Upper lobe of right lung (tissue), 1 donor: ENCODE measurements around the gene C1QTNF8. TPM values are rescaled to one million over a fixed set of nuclear protein-coding genes. Genes with fewer than 3 reads are reported as not detected.

ENCODE experiments used
- ATAC-seq: fragments of 200-7000 bp; cut with Tn5 transposase; one replicate; pipeline ENCODE4 v1.9.1; 2020; ENCODE audit warnings: mild to moderate bottlenecking, moderate library complexity
- DNase-seq: peaks from one replicate; pipeline ENCODE4 v3.0.0-alpha.2; 2020
- H3K27ac ChIP-seq: fragments of 200-600 bp; one replicate; pipeline ENCODE4 v1.8.0; 2022
- H3K27me3 ChIP-seq: fragments of 200-600 bp; one replicate; pipeline ENCODE4 v1.8.0; 2022; ENCODE audit warnings: mild to moderate bottlenecking
- H3K36me3 ChIP-seq: fragments of 200-600 bp; one replicate; pipeline ENCODE4 v1.8.0; 2022
- H3K4me1 ChIP-seq: fragments of 200-600 bp; one replicate; pipeline ENCODE4 v1.8.0; 2022
- H3K4me3 ChIP-seq: fragments of 200-600 bp; one replicate; pipeline ENCODE4 v1.8.0; 2022; ENCODE audit warnings: mild to moderate bottlenecking
- H3K9me3 ChIP-seq: fragments of 200-600 bp; one replicate; pipeline ENCODE4 v1.8.0; 2022
- intact Hi-C: fragments of 100-400 bp; cut with DNase I; formaldehyde crosslinking; loops from one replicate; pipeline ENCODE4 v1.11.0; 2022
- total RNA-seq: library from RNA; stranded (reverse); fragmentation: NEBNext Ultra II Directional; extraction: Animal tissue kit (Norgen Biotek cat#: 25700); gene quantifications from one replicate; pipeline ENCODE4 v1.2.1, GENCODE V29; 2021
- TF ChIP-seq, protein P1 (sequence below): fragments of 200-600 bp; IDR thresholded peaks from one replicate; pipeline ENCODE4 v1.8.0; 2022; ENCODE audit warnings: antibody characterized with exemption
- donor health status: DM: no; HTN: yes; CAD: no; lungs with severe emphysema.

C1QTNF8 gene
- total RNA-seq, 1 donor from 2014 or later: not detected

DNA sequence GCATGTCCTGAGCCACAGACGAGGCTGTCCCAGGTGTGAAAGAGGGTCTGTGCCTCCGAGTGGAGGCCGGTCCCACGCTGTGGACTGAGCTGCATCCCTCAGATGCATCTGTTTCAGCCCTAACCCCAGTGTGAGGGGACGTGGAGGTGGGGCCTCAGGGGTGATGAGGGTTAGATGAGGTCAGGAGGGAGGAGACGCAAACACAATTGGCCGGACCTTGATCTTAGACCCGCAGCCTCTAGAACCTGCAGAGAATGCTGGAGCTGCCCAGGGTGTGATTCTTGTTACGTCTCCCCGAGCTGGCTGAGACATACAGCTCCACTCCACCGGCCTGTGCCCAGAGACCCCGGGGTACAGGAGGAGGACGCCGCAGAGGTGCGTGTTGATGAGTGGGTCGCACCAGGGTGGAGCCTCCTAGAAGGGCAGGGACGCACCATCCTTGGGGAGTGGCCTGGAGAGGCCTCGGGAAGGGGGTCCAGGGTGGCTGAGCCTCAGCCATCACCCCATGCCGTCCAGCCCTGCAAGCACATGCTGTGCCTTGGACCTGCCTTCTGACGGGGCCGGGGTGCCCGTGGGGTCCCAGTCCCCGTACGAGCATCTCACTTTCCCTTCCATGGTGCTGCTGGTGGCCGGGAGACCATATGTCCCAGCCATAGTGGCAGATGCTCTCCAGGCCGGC, 16.6 kb upstream of the C1QTNF8 start:
- TF ChIP-seq, protein P1, sequence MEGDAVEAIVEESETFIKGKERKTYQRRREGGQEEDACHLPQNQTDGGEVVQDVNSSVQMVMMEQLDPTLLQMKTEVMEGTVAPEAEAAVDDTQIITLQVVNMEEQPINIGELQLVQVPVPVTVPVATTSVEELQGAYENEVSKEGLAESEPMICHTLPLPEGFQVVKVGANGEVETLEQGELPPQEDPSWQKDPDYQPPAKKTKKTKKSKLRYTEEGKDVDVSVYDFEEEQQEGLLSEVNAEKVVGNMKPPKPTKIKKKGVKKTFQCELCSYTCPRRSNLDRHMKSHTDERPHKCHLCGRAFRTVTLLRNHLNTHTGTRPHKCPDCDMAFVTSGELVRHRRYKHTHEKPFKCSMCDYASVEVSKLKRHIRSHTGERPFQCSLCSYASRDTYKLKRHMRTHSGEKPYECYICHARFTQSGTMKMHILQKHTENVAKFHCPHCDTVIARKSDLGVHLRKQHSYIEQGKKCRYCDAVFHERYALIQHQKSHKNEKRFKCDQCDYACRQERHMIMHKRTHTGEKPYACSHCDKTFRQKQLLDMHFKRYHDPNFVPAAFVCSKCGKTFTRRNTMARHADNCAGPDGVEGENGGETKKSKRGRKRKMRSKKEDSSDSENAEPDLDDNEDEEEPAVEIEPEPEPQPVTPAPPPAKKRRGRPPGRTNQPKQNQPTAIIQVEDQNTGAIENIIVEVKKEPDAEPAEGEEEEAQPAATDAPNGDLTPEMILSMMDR: no peak
- no peak overlapping the region for H3K4me3 ChIP-seq
- ATAC-seq (no peak), DNase-seq (no peak)
- H3K27me3 ChIP-seq: peaks cover 11% of the 10 kb centered on the region
- no peaks in the 10 kb centered on the region for H3K9me3 ChIP-seq
- no peak overlapping the region for H3K27ac ChIP-seq
- H3K36me3 ChIP-seq: no peaks in the 10 kb centered on the region
- H3K4me1 ChIP-seq: no peaks in the 10 kb centered on the region
- intact Hi-C loops: no loop called here

GRCh38 chr16:1109648-1110047, 13.6 kb upstream of the C1QTNF8 start:
- no peak for ATAC-seq

DNA sequence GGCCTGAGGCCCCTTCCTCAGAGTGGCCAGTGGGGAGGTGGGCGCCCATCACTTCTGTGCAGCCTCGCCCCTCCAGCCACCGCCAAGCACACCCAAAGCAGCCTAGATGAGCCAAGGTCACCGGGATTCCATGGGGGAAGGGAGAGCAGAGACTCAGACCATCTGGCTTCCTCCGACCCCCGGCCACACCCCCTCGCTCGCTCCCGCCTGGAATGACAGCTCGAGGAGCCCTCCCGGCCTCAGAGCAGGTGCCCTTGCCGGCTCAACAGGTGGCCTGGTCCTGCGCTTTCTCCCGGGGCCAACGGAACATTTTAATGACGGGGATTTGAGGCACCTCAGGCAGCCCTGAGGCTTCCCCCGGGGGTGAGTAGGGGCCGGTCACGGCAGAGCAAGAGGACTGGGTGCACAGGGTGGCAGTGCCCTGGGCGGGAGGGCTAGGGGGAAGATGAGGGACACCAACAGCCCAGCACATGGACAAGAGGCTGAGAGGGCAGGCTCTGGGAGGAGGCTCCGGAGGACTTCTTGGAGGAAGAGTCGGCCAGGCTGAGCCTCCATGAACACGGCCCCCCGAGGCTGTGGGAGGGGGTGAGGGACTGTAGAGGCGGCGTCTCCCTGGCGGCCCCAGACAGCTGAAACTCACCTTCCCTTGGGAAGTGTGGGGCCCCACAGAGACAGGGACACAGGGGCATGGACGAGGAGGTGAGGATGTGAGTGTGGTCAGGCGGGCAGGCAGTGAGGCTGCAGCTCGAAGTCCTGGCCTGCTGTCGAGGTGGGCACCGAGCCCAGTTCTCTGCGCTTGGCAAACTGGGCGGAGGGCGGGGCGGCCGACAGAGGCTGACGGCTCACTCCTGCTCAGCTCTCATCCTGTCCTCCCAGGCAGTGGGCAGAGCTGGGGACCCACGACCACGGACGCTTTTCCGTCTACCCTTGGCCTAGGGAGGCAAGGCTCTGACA, 12.5 kb upstream of the C1QTNF8 start:
- H3K27me3 ChIP-seq: peaks cover 38% of the 10 kb centered on the region
- H3K36me3 ChIP-seq: no peaks in the 10 kb centered on the region
- no peak for ATAC-seq
- intact Hi-C loops: no loop called here
- H3K4me3 ChIP-seq: no peak overlapping the region
- H3K27ac ChIP-seq: no peak overlapping the region
- H3K4me1 ChIP-seq: no peaks in the 10 kb centered on the region
- DNase-seq: no peak
- no peaks in the 10 kb centered on the region for H3K9me3 ChIP-seq
- TF ChIP-seq, protein P1: no peak

More at GRCh38 chr16:1109648-1110047, 13.6 kb upstream of the C1QTNF8 start:
- Histone ChIP-seq H3K4me3 (no peak overlapping the region), H3K9me3 (no peaks in the 10 kb centered on the region), H3K27ac (no peak overlapping the region), H3K4me1 (no peaks in the 10 kb centered on the region), H3K36me3 (no peaks in the 10 kb centered on the region), H3K27me3 (peaks cover 31% of the 10 kb centered on the region)
- intact Hi-C loops: no loop called here
- no peak for DNase-seq
- TF ChIP-seq, protein P1: no peak

DNA sequence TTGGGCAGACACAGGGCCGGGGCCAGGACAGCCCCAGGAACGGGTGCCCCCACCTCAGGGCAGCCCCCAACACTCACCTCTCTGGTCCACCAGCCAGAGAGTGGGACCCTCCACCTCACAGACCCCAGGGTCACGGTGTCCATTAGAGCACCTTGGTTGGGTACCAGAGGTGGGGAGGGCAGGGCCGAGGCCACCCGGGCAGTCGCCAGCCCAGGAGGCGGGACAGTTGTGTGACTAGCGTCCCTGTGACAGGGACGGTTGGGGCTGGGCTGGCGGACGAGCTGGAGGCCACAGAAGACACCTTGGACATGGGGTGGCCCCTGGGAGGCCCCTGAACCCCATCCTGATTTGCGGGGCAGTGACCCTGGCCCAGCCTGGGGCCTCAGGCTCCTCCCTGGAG, 11.7 kb upstream of the C1QTNF8 start:
- ATAC-seq (no peak), DNase-seq (no peak)
- TF ChIP-seq, protein P1: no peak
- Histone ChIP-seq H3K4me1 (peaks cover 4% of the 10 kb centered on the region), H3K27ac (no peak overlapping the region), H3K4me3 (no peak overlapping the region), H3K36me3 (no peaks in the 10 kb centered on the region), H3K9me3 (no peaks in the 10 kb centered on the region), H3K27me3 (peaks cover 45% of the 10 kb centered on the region)
- intact Hi-C loops: no loop called here

GRCh38 chr16:1107141-1107540, 11.1 kb upstream of the C1QTNF8 start:
- intact Hi-C loops: no loop called here
- TF ChIP-seq, protein P1: no peak
- DNase-seq: no peak
- ATAC-seq: no peak
- H3K9me3 ChIP-seq: no peaks in the 10 kb centered on the region
- no peak overlapping the region for H3K27ac ChIP-seq
- H3K4me1 ChIP-seq: peaks cover 4% of the 10 kb centered on the region
- no peak overlapping the region for H3K4me3 ChIP-seq
- peaks cover 45% of the 10 kb centered on the region for H3K27me3 ChIP-seq
- no peaks in the 10 kb centered on the region for H3K36me3 ChIP-seq
